BLaER1 (cell line): ENCODE data around the gene SLC9A7.

Experiments used
- H3K27ac ChIP-seq: shearing (Covaris generic); formaldehyde crosslinking; 2 replicates; pipeline ENCODE4 v1.8.1; 2022
- H3K27me3 ChIP-seq: shearing (Covaris generic); formaldehyde crosslinking; 2 replicates; pipeline ENCODE4 v1.8.1; 2022
- H3K36me3 ChIP-seq: shearing (Covaris generic); formaldehyde crosslinking; 2 replicates; pipeline ENCODE4 v1.8.1; 2022
- H3K4me1 ChIP-seq: shearing (Covaris generic); formaldehyde crosslinking; 2 replicates; pipeline ENCODE4 v1.8.1; 2022
- H3K4me2 ChIP-seq: shearing (Covaris generic); formaldehyde crosslinking; 2 replicates; pipeline ENCODE4 v1.8.1; 2022
- H3K4me3 ChIP-seq: shearing (Covaris generic); formaldehyde crosslinking; 2 replicates; pipeline ENCODE4 v1.8.1; 2022
- H3K9ac ChIP-seq: shearing (Covaris generic); formaldehyde crosslinking; 2 replicates; pipeline ENCODE4 v1.8.1; 2022
- H3K9me3 ChIP-seq: shearing (Covaris generic); formaldehyde crosslinking; 2 replicates; pipeline ENCODE4 v1.8.1; 2022
- H4K20me1 ChIP-seq: shearing (Covaris generic); formaldehyde crosslinking; 2 replicates; pipeline ENCODE4 v1.8.1; 2022
- Cebpa-rat ChIP-seq: shearing (Covaris generic); IDR thresholded peaks from 2 replicates; pipeline ENCODE4 v1.8.1; 2022

SLC9A7 gene

GRCh38 chrX:46626566-46626965 is 132.4 kb downstream of the SLC9A7 start:
- Histone ChIP-seq H3K4me2 (peak overlapping the region; percentile 66), H4K20me1 (no peaks in the 10 kb centered on the region), H3K36me3 (peaks cover 9% of the 10 kb centered on the region; the same call in 1 of the 2 replicates), H3K9ac (no peak overlapping the region), H3K27ac (peak overlapping the region; percentile 63; the same call in 1 of the 2 replicates), H3K9me3 (peaks cover 7% of the 10 kb centered on the region; the same call in 1 of the 2 replicates), H3K4me1 (peaks cover 44% of the 10 kb centered on the region), H3K27me3 (no peaks in the 10 kb centered on the region), H3K4me3 (no peak overlapping the region)
- TF ChIP-seq Cebpa-rat: no peak

GRCh38 chrX:46624090-46624786 is 134.7 kb downstream of the SLC9A7 start:
- H3K27me3 ChIP-seq: no peaks in the 10 kb centered on the region
- H4K20me1 ChIP-seq: no peaks in the 10 kb centered on the region
- H3K4me1 ChIP-seq: peaks cover 34% of the 10 kb centered on the region
- no peak overlapping the region for H3K27ac ChIP-seq
- H3K4me2 ChIP-seq: no peak overlapping the region
- TF ChIP-seq Cebpa-rat: no peak
- no peak overlapping the region for H3K4me3 ChIP-seq
- H3K9ac ChIP-seq: no peak overlapping the region
- peaks cover 10% of the 10 kb centered on the region for H3K9me3 ChIP-seq
- H3K36me3 ChIP-seq: peaks cover 17% of the 10 kb centered on the region

DNA sequence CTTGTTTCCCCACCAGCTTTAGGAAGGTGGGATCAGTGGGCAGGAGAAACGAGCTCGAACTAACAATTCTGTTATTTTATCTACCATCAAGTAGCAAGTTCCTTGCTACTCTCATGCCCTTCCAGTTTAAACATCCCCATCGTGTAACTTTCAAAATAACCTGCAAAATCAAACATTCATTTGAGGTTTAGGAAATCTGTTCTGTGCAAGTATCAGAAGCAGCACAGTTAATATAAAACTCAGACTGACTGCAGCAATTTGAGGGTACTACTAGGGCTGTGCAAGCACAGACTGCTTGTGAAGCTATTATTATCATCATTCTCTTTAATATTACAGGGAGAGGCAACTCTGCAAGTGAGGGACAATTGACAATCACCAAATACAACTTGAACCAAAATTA is 137.3 kb downstream of the SLC9A7 start:
- H3K9ac ChIP-seq: no peak overlapping the region
- no peak for TF ChIP-seq Cebpa-rat
- no peak overlapping the region for H3K27ac ChIP-seq

DNA sequence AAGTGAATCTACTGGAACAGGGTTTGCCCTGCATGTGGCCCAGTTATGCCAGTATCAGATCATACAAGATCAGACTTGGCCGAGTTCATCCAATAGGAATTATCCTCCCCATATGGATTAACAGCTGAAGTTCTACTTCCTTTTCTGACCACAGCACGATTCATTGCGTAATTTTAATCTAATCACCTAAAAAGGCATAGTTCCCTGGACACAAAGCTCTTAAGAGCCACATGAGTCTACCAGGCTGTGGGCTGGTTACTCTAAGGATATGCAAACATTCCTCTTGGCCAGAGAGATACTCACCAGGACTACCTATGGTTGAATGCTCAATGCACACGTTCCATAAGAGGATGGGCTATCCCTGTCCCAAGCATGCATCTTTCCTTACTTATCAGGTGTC is 138.4 kb downstream of the SLC9A7 start:
- Histone ChIP-seq H3K36me3 (peaks cover 25% of the 10 kb centered on the region), H3K4me3 (no peak overlapping the region), H4K20me1 (no peaks in the 10 kb centered on the region), H3K27me3 (no peaks in the 10 kb centered on the region), H3K27ac (no peak overlapping the region), H3K9ac (no peak overlapping the region), H3K4me2 (no peak overlapping the region), H3K9me3 (peaks cover 25% of the 10 kb centered on the region), H3K4me1 (no peaks in the 10 kb centered on the region)
- 0 out of 2 replicates have a peak, but pooled peaks have one; percentile 35 for TF ChIP-seq Cebpa-rat

More for the DNA sequence above, 137.3 kb downstream of the SLC9A7 start:
- H3K9me3 ChIP-seq: peaks cover 25% of the 10 kb centered on the region
- H3K4me3 ChIP-seq: no peak overlapping the region
- no peaks in the 10 kb centered on the region for H4K20me1 ChIP-seq
- no peaks in the 10 kb centered on the region for H3K27me3 ChIP-seq
- no peak overlapping the region for H3K4me2 ChIP-seq
- H3K4me1 ChIP-seq: peaks cover 7% of the 10 kb centered on the region
- H3K36me3 ChIP-seq: peaks cover 25% of the 10 kb centered on the region

DNA sequence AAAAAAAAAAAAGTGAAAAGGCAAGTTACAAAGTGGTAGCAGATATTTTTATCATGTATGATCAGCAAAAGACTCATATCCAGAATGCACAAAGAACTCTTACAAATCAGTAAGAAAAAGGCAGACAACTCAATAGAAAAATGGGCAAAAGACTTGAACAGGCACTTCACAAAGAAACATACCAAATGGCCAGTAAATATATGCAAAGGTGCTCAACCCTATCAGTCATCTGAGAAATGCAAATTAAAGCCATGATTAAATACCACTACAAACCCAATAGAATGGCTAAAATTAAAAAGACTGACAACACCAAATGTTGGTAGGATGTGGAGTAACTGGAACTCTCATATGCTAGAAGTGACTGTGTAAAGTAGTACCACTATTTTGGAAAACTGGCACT is 140.0 kb downstream of the SLC9A7 start:
- H3K36me3 ChIP-seq: peaks cover 35% of the 10 kb centered on the region
- TF ChIP-seq Cebpa-rat: no peak
- peaks cover 25% of the 10 kb centered on the region for H3K9me3 ChIP-seq
- H3K4me3 ChIP-seq: no peak overlapping the region
- H3K27ac ChIP-seq: no peak overlapping the region
- H3K4me1 ChIP-seq: peaks cover 9% of the 10 kb centered on the region
- H3K4me2 ChIP-seq: no peak overlapping the region
- H4K20me1 ChIP-seq: no peaks in the 10 kb centered on the region
- H3K27me3 ChIP-seq: no peaks in the 10 kb centered on the region
- no peak overlapping the region for H3K9ac ChIP-seq

DNA sequence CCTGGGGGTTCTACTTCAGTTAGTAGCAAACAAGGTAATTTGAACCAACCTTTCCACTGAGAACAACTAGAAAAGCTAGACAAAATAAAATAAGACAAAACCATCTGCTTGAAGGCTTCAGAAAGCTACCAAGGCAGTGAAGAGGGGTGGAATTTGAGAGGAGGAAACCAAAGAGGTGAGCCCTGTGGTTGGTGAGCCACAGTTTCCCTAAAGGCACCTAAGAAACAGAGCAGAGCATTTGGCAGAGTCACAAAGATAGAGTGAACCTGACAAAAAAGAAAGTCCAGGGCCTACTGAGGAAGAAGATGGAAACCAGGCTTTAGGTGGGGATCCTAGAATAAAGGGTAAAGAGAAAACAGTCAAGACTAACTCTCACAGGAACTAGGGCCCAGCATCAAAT is 141.0 kb downstream of the SLC9A7 start:
- no peak for TF ChIP-seq Cebpa-rat
- H3K9me3 ChIP-seq: peaks cover 25% of the 10 kb centered on the region

GRCh38 chrX:46611658-46612362 is 147.1 kb downstream of the SLC9A7 start:
- no peaks in the 10 kb centered on the region for H4K20me1 ChIP-seq
- no peak overlapping the region for H3K9ac ChIP-seq
- no peak for TF ChIP-seq Cebpa-rat
- no peaks in the 10 kb centered on the region for H3K9me3 ChIP-seq
- H3K36me3 ChIP-seq: peaks cover 20% of the 10 kb centered on the region; the same call in 1 of the 2 replicates
- H3K4me3 ChIP-seq: no peak overlapping the region
- H3K4me2 ChIP-seq: peak overlapping the region; percentile 46
- peaks cover 28% of the 10 kb centered on the region for H3K4me1 ChIP-seq
- H3K27ac ChIP-seq: no peak overlapping the region
- H3K27me3 ChIP-seq: no peaks in the 10 kb centered on the region

More for the DNA sequence above, 141.0 kb downstream of the SLC9A7 start:
- Histone ChIP-seq H3K4me2 (no peak overlapping the region), H3K36me3 (peaks cover 35% of the 10 kb centered on the region), H3K27ac (no peak overlapping the region), H3K27me3 (no peaks in the 10 kb centered on the region), H3K4me3 (no peak overlapping the region), H3K9ac (no peak overlapping the region), H4K20me1 (no peaks in the 10 kb centered on the region), H3K4me1 (peaks cover 9% of the 10 kb centered on the region)

GRCh38 chrX:46610070-46610658 is 148.8 kb downstream of the SLC9A7 start:
- no peak for TF ChIP-seq Cebpa-rat
- H3K4me2 ChIP-seq: no peak overlapping the region
- no peaks in the 10 kb centered on the region for H3K27me3 ChIP-seq
- H4K20me1 ChIP-seq: no peaks in the 10 kb centered on the region
- peaks cover 21% of the 10 kb centered on the region; the same call in 1 of the 2 replicates for H3K36me3 ChIP-seq
- H3K4me3 ChIP-seq: no peak overlapping the region
- no peaks in the 10 kb centered on the region for H3K9me3 ChIP-seq
- H3K9ac ChIP-seq: no peak overlapping the region
- H3K27ac ChIP-seq: no peak overlapping the region
- H3K4me1 ChIP-seq: peaks cover 29% of the 10 kb centered on the region

- Histone ChIP-seq H3K9ac (no peak overlapping the region), H3K36me3 (peaks cover 13% of the 10 kb centered on the region), H4K20me1 (no peaks in the 10 kb centered on the region), H3K27me3 (no peaks in the 10 kb centered on the region), H3K9me3 (no peaks in the 10 kb centered on the region), H3K4me2 (0 out of 2 replicates have a peak overlapping the region, but pooled peaks have one; percentile 11), H3K4me3 (no peak overlapping the region), H3K27ac (no peak overlapping the region), H3K4me1 (peaks cover 25% of the 10 kb centered on the region)
- TF ChIP-seq Cebpa-rat: no peak
These were observed 151.0 kb downstream of the SLC9A7 start for GRCh38 chrX:46607916-46608315.
